Measurements from ENCODE around the gene LRMDA.

- TF ChIP-seq CTCF (conservative IDR thresholded peaks at IDR 0.05; ENCODE audit: low read depth, low read length) = no peak
- TF ChIP-seq EZH2 (IDR thresholded peaks at IDR 0.05; ENCODE audit: borderline replicate concordance, low read depth, low read length, poor library complexity, severe bottlenecking) = no peak
These were observed 306.1 kb downstream of the LRMDA start for GRCh38 chr10:75737580-75737949.
